Stimulated activated effector memory CD8-positive, alpha-beta T cell treated with anti-CD3 and anti-CD28 coated beads, Interleukin-12 subunit alpha, Interleukin-12 subunit beta, amount 100 ng/mL, for 72 hours (primary cell): ENCODE results near the gene CDC42EP4.
A peak's percentile ranks its signal among the peaks of the same experiment; 100 is the strongest.

Experiments used
- ATAC-seq: fragments of 150-1000 bp; cut with Tn5 transposase; 2 replicates; pipeline ENCODE4 v1.10.0; 2021
- DNase-seq, 2 donors: peaks; one replicate each; pipeline ENCODE4 v3.0.0; 2021 to 2022; ENCODE audit warnings: low spot score in 2 of 2
- H3K27ac Mint-ChIP-seq: one replicate; pipeline ENCODE4 v1.8.0; 2022; ENCODE audit warnings: mild to moderate bottlenecking, mixed read lengths
- H3K36me3 Mint-ChIP-seq: one replicate; pipeline ENCODE4 v1.8.0; 2022; ENCODE audit warnings: mild to moderate bottlenecking, mixed read lengths
- H3K4me1 Mint-ChIP-seq: one replicate; pipeline ENCODE4 v1.8.0; 2022; ENCODE audit warnings: mixed read lengths
- H3K4me3 Mint-ChIP-seq: one replicate; pipeline ENCODE4 v1.8.0; 2022; ENCODE audit warnings: mild to moderate bottlenecking, mixed read lengths
- H3K9me3 Mint-ChIP-seq: one replicate; pipeline ENCODE4 v1.8.0; 2022; ENCODE audit warnings: mixed read lengths

CDC42EP4 gene

DNA sequence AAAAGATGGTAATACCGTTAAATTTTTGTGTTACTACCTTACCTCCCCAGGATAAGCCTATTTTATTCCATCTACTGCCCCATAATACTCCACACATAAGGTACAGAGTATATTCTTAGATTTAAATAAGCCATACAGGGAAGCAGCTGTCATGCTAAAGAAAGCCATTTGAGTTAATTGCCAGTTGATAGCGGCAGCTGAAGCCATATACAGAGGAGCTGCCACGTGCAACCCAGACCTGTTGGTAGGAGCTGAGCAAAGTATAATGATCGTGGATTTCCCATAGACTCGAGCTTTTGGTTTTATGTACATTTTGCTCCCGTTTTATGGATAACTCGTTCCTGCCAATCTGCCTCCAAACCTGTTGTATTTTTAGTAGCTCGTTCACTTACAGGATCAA, 62.1 kb downstream of the CDC42EP4 start:
- DNase-seq: no peak
- Mint-ChIP-seq H3K27ac (no peak overlapping the region), H3K9me3 (no peaks in the 10 kb centered on the region), H3K4me1 (no peaks in the 10 kb centered on the region), H3K36me3 (peaks cover 29% of the 10 kb centered on the region), H3K4me3 (no peak overlapping the region)
- no peak for ATAC-seq

GRCh38 chr17:73248532-73248931, 63.3 kb downstream of the CDC42EP4 start:
- Mint-ChIP-seq H3K4me3 (no peak overlapping the region), H3K9me3 (no peaks in the 10 kb centered on the region), H3K36me3 (peaks cover 41% of the 10 kb centered on the region), H3K4me1 (no peaks in the 10 kb centered on the region), H3K27ac (no peak overlapping the region)
- no peak for ATAC-seq
- DNase-seq: no peak

DNA sequence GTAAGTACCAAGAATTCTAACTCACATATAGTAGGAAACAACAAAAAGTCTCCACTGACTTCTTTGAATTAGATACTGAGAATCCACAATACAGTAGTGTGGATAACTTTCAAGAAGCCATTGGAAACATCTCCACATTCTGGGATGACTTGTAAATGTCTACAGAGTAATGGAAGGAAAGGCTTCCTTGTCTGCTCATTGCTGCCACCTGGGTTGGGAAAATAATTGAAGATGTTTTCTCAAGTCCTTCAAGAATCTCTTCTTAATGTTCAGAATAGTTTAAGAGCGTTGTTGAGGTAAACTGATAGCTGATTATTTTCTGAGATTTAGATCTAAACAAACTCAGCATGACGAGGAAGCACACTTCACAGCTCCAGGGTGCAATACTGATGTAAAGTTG, 64.1 kb downstream of the CDC42EP4 start:
- peaks cover under 1% of the 10 kb centered on the region for H3K4me1 Mint-ChIP-seq
- ATAC-seq (no peak), DNase-seq (no peak)
- no peaks in the 10 kb centered on the region for H3K9me3 Mint-ChIP-seq
- H3K27ac Mint-ChIP-seq: no peak overlapping the region
- no peak overlapping the region for H3K4me3 Mint-ChIP-seq
- peaks cover 49% of the 10 kb centered on the region for H3K36me3 Mint-ChIP-seq

- H3K4me1 Mint-ChIP-seq: peaks cover 15% of the 10 kb centered on the region
- no peak for ATAC-seq
- H3K27ac Mint-ChIP-seq: no peak overlapping the region
- no peaks in the 10 kb centered on the region for H3K9me3 Mint-ChIP-seq
- peaks cover 40% of the 10 kb centered on the region for H3K36me3 Mint-ChIP-seq
- no peak for DNase-seq
- no peak overlapping the region for H3K4me3 Mint-ChIP-seq
These were observed 71.2 kb downstream of the CDC42EP4 start for GRCh38 chr17:73240561-73240960.

- no peak for DNase-seq
- no peak for ATAC-seq
- Mint-ChIP-seq H3K36me3 (peaks cover 21% of the 10 kb centered on the region), H3K27ac (peak overlapping the region; percentile 83), H3K9me3 (no peaks in the 10 kb centered on the region), H3K4me1 (peaks cover 24% of the 10 kb centered on the region), H3K4me3 (peak overlapping the region; percentile 31)
These were observed 74.1 kb downstream of the CDC42EP4 start for GRCh38 chr17:73237714-73238113.

DNA sequence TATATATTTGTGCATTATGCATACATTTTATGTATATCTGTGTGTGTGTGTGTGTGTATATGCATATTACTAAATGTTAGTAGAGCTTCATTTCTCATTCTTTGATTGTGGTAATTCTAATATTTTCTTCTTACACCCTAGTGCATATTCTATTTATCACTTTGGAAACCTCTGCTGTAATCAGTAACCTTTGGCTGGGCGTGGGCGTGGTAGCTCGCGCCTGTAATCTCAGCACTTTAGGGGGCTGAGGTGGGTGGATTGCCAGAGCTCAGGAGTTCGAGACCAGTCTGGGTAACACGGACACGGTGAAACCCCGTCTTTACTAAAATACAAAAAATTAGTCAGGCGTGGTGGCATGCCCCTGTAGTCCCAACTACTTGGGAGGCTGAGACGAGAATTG, 77.1 kb downstream of the CDC42EP4 start:
- H3K27ac Mint-ChIP-seq: no peak overlapping the region
- peaks cover 31% of the 10 kb centered on the region for H3K36me3 Mint-ChIP-seq
- peaks cover 29% of the 10 kb centered on the region for H3K4me1 Mint-ChIP-seq
- no peak overlapping the region for H3K4me3 Mint-ChIP-seq
- DNase-seq (no peak), ATAC-seq (no peak)
- no peaks in the 10 kb centered on the region for H3K9me3 Mint-ChIP-seq
